Activated CD4-positive, alpha-beta memory T cell treated with anti-CD3 and anti-CD28 coated beads for 36 hours (primary cell): ENCODE measurements around the gene SLC17A9. TPM values are rescaled to one million over a fixed set of nuclear protein-coding genes. Genes with fewer than 3 reads are reported as not detected.
A peak's percentile ranks its signal among the peaks of the same experiment; 100 is the strongest.

Source experiments
- CTCF ChIA-PET: fragments of 350-600 bp; sonication (Branson Sonifier 250); formaldehyde crosslinking; loops from one replicate; lab custom pipeline; 2021; ENCODE audit warnings: antibody characterized with exemption, inconsistent platforms; lab: Charles Lee
- POLR2A ChIA-PET: fragments of 350-600 bp; sonication (Branson Sonifier 250); formaldehyde crosslinking; loops from one replicate; lab custom pipeline; 2021; ENCODE audit warnings: antibody characterized with exemption; lab: Charles Lee
- DNase-seq: peaks from one replicate; pipeline ENCODE4 v3.0.0-alpha.2; 2020
- H3K27ac Mint-ChIP-seq: one replicate; pipeline ENCODE4 v1.8.0; 2021; ENCODE audit warnings: mixed read lengths
- H3K27me3 Mint-ChIP-seq: one replicate; pipeline ENCODE4 v1.8.0; 2021; ENCODE audit warnings: mixed read lengths
- H3K36me3 Mint-ChIP-seq: one replicate; pipeline ENCODE4 v1.8.0; 2021; ENCODE audit warnings: mixed read lengths
- H3K4me1 Mint-ChIP-seq: one replicate; pipeline ENCODE4 v1.8.0; 2021; ENCODE audit warnings: low read depth, mixed read lengths
- H3K4me3 Mint-ChIP-seq: one replicate; pipeline ENCODE4 v1.8.0; 2021; ENCODE audit warnings: mild to moderate bottlenecking, mixed read lengths
- H3K9me3 Mint-ChIP-seq: one replicate; pipeline ENCODE4 v1.8.0; 2021; ENCODE audit warnings: mixed read lengths
- intact Hi-C: fragments of 100-400 bp; cut with micrococcal nuclease; formaldehyde crosslinking; loops from one replicate; pipeline ENCODE4 v1.15.1; 2023
- total RNA-seq, 2 experiments: library from RNA; stranded (reverse); gene quantifications; one replicate each; pipeline ENCODE4 v1.2.3, GENCODE V29; 2021

The SLC17A9 gene
- total RNA-seq, 2 experiments from 2014 or later, result 9.5 to 9.7 TPM

- intact Hi-C loops, result no loop called here
- ChIA-PET CTCF (no interaction called here), POLR2A (interaction anchor here (0.5 kb wide), 1 partner anchor 68 kb away, joined by 4 read pairs; no protein-coding TSS in a partner anchor)
- H3K27me3 Mint-ChIP-seq, result no peaks in the 10 kb centered on the region
- no peak for DNase-seq
- H3K36me3 Mint-ChIP-seq, result peaks cover 23% of the 10 kb centered on the region
- H3K4me3 Mint-ChIP-seq, result no peak overlapping the region
- peaks cover 6% of the 10 kb centered on the region for H3K9me3 Mint-ChIP-seq
- H3K4me1 Mint-ChIP-seq, result peaks cover 19% of the 10 kb centered on the region
- no peak overlapping the region for H3K27ac Mint-ChIP-seq
Observed at GRCh38 chr20:62951143-62951895, 1.2 kb upstream of the SLC17A9 start.

- H3K4me3 Mint-ChIP-seq, result peak overlapping the region; percentile 43
- intact Hi-C loops, result no loop called here
- H3K36me3 Mint-ChIP-seq, result peaks cover 23% of the 10 kb centered on the region
- no peak for DNase-seq
- H3K27ac Mint-ChIP-seq, result no peak overlapping the region
- peaks cover 19% of the 10 kb centered on the region for H3K4me1 Mint-ChIP-seq
- ChIA-PET POLR2A (no interaction called here), CTCF (interaction anchor here (2.9 kb wide), 1 partner anchor 57 kb away, joined by 8 read pairs; no protein-coding TSS in a partner anchor)
- peaks cover 6% of the 10 kb centered on the region for H3K9me3 Mint-ChIP-seq
- H3K27me3 Mint-ChIP-seq, result no peaks in the 10 kb centered on the region
Observed at GRCh38 chr20:62951896-62952372, 575 bp upstream of the SLC17A9 start.

DNA sequence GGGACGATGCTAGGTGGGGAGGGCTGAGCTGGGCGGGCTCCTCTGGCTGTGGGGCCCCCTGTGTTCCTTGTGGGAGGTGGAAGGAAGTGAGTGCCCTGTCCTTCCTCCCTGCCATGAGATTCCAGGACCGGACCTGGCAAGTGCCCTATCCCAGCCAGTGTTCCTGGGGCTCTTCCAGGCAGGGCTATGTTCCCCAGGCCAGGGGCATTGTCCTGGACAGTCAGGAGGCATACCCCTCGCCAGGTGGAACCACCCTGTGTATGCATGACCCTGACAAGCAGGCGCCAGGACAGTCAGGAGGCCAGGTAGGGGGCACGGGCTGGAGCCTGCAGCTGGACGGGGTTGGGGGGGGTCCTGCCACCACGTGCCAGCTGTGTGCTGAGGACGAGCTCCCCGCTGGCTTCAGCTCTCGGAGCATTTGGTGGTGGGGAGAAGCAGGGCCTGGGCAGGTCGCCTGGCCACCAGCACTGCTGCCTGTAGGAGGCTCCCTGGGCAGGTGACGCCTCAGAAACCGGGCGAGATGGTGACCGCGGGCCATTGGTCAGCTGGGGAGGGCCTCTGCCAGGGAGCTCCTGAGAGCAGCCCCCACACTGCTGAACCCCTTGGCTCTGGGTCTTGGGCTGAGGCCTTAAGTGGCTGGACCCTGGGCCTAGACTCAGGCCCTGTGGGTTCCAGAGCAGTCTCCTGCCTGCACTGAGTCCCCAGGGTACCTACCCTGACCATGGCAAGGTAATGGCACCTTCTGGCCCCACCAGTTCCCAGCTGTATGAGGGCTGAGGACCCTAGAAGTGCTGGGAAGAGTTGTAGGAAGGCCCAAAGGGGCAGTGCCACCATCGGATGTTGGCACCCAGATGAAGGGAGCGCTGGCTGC lies 694 bp downstream of the SLC17A9 start:
- Mint-ChIP-seq H3K4me3 (peak overlapping the region; percentile 58), H3K27me3 (no peaks in the 10 kb centered on the region), H3K4me1 (peaks cover 19% of the 10 kb centered on the region), H3K9me3 (peaks cover 6% of the 10 kb centered on the region), H3K27ac (peak overlapping the region; percentile 52), H3K36me3 (peaks cover 14% of the 10 kb centered on the region)
- ChIA-PET POLR2A (interaction anchor here (0.7 to 1.7 kb wide), 4 partner anchors 15 to 37 kb away, joined by 3 to 8 read pairs (median 3); partner anchors contain the start of gene GID8), CTCF (interaction anchor here (0.7 to 2.9 kb wide), 6 partner anchors 32 to 56 kb away, joined by 3 to 8 read pairs (median 4); no protein-coding TSS in a partner anchor)
- intact Hi-C loops, result no loop called here
- DNase-seq, result no peak

GRCh38 chr20:62953839-62954703 lies 1.6 kb downstream of the SLC17A9 start:
- H3K4me3 Mint-ChIP-seq, result peak overlapping the region; percentile 58
- POLR2A ChIA-PET, result interaction anchor here (0.8 to 1.7 kb wide), 3 partner anchors 16 to 38 kb away, joined by 3 to 8 read pairs (median 3); partner anchors contain the start of gene GID8

DNA sequence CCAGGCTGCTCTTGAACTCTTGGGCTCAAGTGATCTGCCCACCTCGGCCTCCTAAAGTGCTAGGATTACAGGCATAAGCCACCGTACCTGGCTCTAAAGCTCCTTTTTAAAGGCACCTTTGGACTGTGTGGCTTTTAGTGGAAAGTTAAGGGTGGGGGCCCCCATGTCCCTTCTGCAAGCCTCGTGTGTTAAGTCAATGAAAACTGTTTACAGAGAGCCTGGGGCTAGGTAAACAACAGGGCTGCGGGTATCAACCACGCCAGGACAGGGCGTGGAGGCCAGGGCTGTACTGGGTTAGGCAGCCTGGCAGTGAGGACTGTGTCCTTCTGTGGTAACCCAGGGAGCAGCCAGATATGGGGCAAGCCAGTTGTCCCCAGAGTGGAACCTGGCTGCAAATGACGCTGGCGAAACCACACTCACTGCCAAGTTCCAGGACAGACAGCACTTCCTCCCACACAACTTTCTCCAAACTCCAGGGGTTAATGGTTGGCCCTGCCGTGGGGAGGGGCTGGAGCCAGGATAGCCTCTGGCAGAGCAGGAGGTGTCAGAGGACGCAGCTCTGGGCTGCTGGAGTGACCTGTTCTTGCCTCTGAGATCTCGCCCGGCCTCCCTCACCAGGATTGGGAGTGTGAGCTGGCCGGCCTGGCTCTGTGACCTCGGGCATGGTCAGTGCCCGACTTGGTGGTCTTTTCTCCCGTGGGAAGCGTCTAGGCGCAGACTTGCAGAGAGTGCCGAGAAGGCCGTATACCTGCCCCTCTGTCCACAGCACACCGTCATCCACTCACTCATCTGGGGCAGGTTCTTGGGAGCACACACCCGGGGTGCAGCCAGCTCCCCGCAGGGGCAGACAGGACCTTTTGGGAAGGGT lies 3.2 kb downstream of the SLC17A9 start:
- intact Hi-C loops, result no loop called here
- no peak overlapping the region for H3K4me3 Mint-ChIP-seq

More at GRCh38 chr20:62953839-62954703, 1.6 kb downstream of the SLC17A9 start:
- Mint-ChIP-seq H3K27ac (peak overlapping the region; percentile 52), H3K9me3 (peaks cover 3% of the 10 kb centered on the region), H3K4me1 (peaks cover 19% of the 10 kb centered on the region), H3K27me3 (no peaks in the 10 kb centered on the region), H3K36me3 (peaks cover 6% of the 10 kb centered on the region)
- DNase-seq, result peak; percentile 81
- CTCF ChIA-PET, result interaction anchor here (0.6 to 2.9 kb wide), 6 partner anchors 33 to 1106 kb away, joined by 3 to 8 read pairs (median 4); no protein-coding TSS in a partner anchor
- intact Hi-C loops, result loop anchor here (1.0 kb wide), 1 partner anchor 16 kb away; the partner anchor contains the start of gene GID8

GRCh38 chr20:62956387-62957135 lies 4.1 kb downstream of the SLC17A9 start:
- H3K27ac Mint-ChIP-seq, result no peak overlapping the region
- H3K36me3 Mint-ChIP-seq, result no peaks in the 10 kb centered on the region
- H3K4me1 Mint-ChIP-seq, result peaks cover 19% of the 10 kb centered on the region
- DNase-seq, result no peak
- H3K9me3 Mint-ChIP-seq, result no peaks in the 10 kb centered on the region
- H3K27me3 Mint-ChIP-seq, result no peaks in the 10 kb centered on the region
- CTCF ChIA-PET, result no interaction called here
- intact Hi-C loops, result no loop called here
- POLR2A ChIA-PET, result no interaction called here
- H3K4me3 Mint-ChIP-seq, result no peak overlapping the region

More for the DNA sequence above, 3.2 kb downstream of the SLC17A9 start:
- ChIA-PET CTCF (interaction anchor here (1.3 kb wide), 1 partner anchor 56 kb away, joined by 3 read pairs; no protein-coding TSS in a partner anchor), POLR2A (interaction anchor here (0.7 kb wide), 1 partner anchor 23 kb away, joined by 3 read pairs; no protein-coding TSS in a partner anchor)
- Mint-ChIP-seq H3K27me3 (no peaks in the 10 kb centered on the region), H3K9me3 (no peaks in the 10 kb centered on the region), H3K27ac (no peak overlapping the region), H3K36me3 (no peaks in the 10 kb centered on the region), H3K4me1 (peaks cover 19% of the 10 kb centered on the region)
- DNase-seq, result no peak

- H3K4me1 Mint-ChIP-seq, result peaks cover 15% of the 10 kb centered on the region
- H3K27me3 Mint-ChIP-seq, result no peaks in the 10 kb centered on the region
- no peak overlapping the region for H3K27ac Mint-ChIP-seq
- ChIA-PET CTCF (no interaction called here), POLR2A (no interaction called here)
- H3K36me3 Mint-ChIP-seq, result no peaks in the 10 kb centered on the region
- intact Hi-C loops, result no loop called here
- no peak overlapping the region for H3K4me3 Mint-ChIP-seq
- H3K9me3 Mint-ChIP-seq, result no peaks in the 10 kb centered on the region
- no peak for DNase-seq
Observed at GRCh38 chr20:62957136-62958117, 4.9 kb downstream of the SLC17A9 start.

- H3K4me3 Mint-ChIP-seq, result no peak overlapping the region
- POLR2A ChIA-PET, result no interaction called here
- H3K27ac Mint-ChIP-seq, result no peak overlapping the region
- H3K27me3 Mint-ChIP-seq, result no peaks in the 10 kb centered on the region
- no peaks in the 10 kb centered on the region for H3K36me3 Mint-ChIP-seq
- peaks cover 11% of the 10 kb centered on the region for H3K4me1 Mint-ChIP-seq
- intact Hi-C loops, result no loop called here
- DNase-seq, result no peak
- no peaks in the 10 kb centered on the region for H3K9me3 Mint-ChIP-seq
- CTCF ChIA-PET, result interaction anchor here (1.7 kb wide), 1 partner anchor 14 kb away, joined by 8 read pairs; no protein-coding TSS in a partner anchor
Observed at GRCh38 chr20:62958388-62959100, 6.0 kb downstream of the SLC17A9 start.
